Spleen (tissue), 7 donors: ENCODE measurements around the gene AUH.

Experiments used
- CTCF ChIP-seq, 11 experiments: fragments of 200-600 bp in 7 of 11; fragments of 450-650 bp in 4 of 11; sonication (generic) in 4 of 11; IDR thresholded peaks in 8 of 11; conservative IDR thresholded peaks in 3 of 11; 1 replicate in 7 of 11; 2 replicates in 4 of 11; pipeline versions ENCODE4 v1.4.0 to v1.8.0; 2016 to 2021; ENCODE audit warnings: antibody characterized with exemption in 11 of 11, inconsistent platforms in 4 of 11, mild to moderate bottlenecking in 1 of 11
- POLR2A ChIP-seq, 3 donors: fragments of 450-650 bp; IDR thresholded peaks; one replicate each; pipeline ENCODE4 v1.5.1; 2017; ENCODE audit warnings: antibody characterized with exemption in 3 of 3, mild to moderate bottlenecking in 1 of 3
- POLR2AphosphoS5 ChIP-seq, 3 donors: sonication (generic); formaldehyde crosslinking; IDR thresholded peaks; one replicate each; pipeline ENCODE4 v1.5.1; 2017; ENCODE audit warnings: antibody characterized with exemption in 3 of 3
- donor health status: DM: no; HTN: no; CAD: no; lungs with moderate emphysema.
- donor health status: DM: no; HTN: no; CAD: no.
- donor health status: DM: no; HTN: no; CAD: no.

GRCh38 chr9:91341258-91341746, 20.4 kb downstream of the AUH start:
- TF ChIP-seq CTCF (IDR thresholded peaks at IDR 0.05 in 8 of 11, conservative IDR thresholded peaks at IDR 0.05 in 3 of 11) (no peak), POLR2A (IDR thresholded peaks at IDR 0.05) (no peak), POLR2AphosphoS5 (IDR thresholded peaks at IDR 0.05) (no peak)
